ENCODE data around the gene YWHAH. TPM values are rescaled to one million over a fixed set of nuclear protein-coding genes. Genes with fewer than 3 reads are reported as not detected.

The YWHAH gene
- total RNA-seq, 1 donor from 2014 or later = 150 TPM

Other genes with a start within 250 kb of the YWHAH start
- gene PRR14L, start 194.4 kb upstream of the YWHAH start, total RNA-seq = 53.1 TPM
- 43.1 TPM for gene DEPDC5, start 190.5 kb upstream of the YWHAH start, total RNA-seq
- not detected for gene SLC5A1, start 98.7 kb downstream of the YWHAH start, total RNA-seq
- not detected for gene C22orf42, start 214.8 kb downstream of the YWHAH start, total RNA-seq